Liver (tissue), 9 donors: ENCODE results near the gene CDH7. TPM values are rescaled to one million over a fixed set of nuclear protein-coding genes. Genes with fewer than 3 reads are reported as not detected.

Experiments used
- DNase-seq: peaks from one replicate; pipeline ENCODE4 v3.0.0-alpha.2; 2017; ENCODE audit warnings: low spot score
- H3K27ac ChIP-seq, 2 donors: one replicate each; pipeline ENCODE4 v1.7.0; 2013; ENCODE audit warnings: inconsistent platforms in 2 of 2, low read length in 2 of 2, control low read depth in 1 of 2, low read depth in 1 of 2, mild to moderate bottlenecking in 1 of 2
- H3K27me3 ChIP-seq, 4 donors: one replicate each; pipeline versions ENCODE4 v1.6.1 to v1.7.0; 2013; ENCODE audit warnings: low read length in 3 of 4, inconsistent platforms in 1 of 4, mild to moderate bottlenecking in 1 of 4, moderate library complexity in 1 of 4; ENCODE audit not compliant: control insufficient read depth in 4 of 4, insufficient read depth in 4 of 4
- H3K36me3 ChIP-seq, 4 donors: one replicate each; pipeline versions ENCODE4 v1.6.1 to v1.7.0; 2013; ENCODE audit warnings: low read length in 3 of 4, mild to moderate bottlenecking in 3 of 4, low read depth in 1 of 4, moderate library complexity in 1 of 4; ENCODE audit not compliant: control insufficient read depth in 4 of 4, insufficient read depth in 3 of 4
- H3K4me1 ChIP-seq, 4 donors: one replicate each; pipeline versions ENCODE4 v1.6.1 to v1.7.0; 2013; ENCODE audit warnings: low read length in 3 of 4, mild to moderate bottlenecking in 3 of 4, moderate library complexity in 1 of 4; ENCODE audit not compliant: control insufficient read depth in 4 of 4, insufficient read depth in 4 of 4
- H3K4me3 ChIP-seq, 3 donors: one replicate each; pipeline versions ENCODE4 v1.6.1 to v1.7.0; 2013; ENCODE audit warnings: low read length in 3 of 3, control low read depth in 1 of 3, low read depth in 1 of 3, mild to moderate bottlenecking in 1 of 3
- H3K9ac ChIP-seq, 2 donors: one replicate each; pipeline ENCODE4 v1.7.0; 2013; ENCODE audit warnings: low read length in 2 of 2, mild to moderate bottlenecking in 2 of 2, moderate library complexity in 2 of 2, control low read depth in 1 of 2, low read depth in 1 of 2
- H3K9me3 ChIP-seq, 4 donors: one replicate each; pipeline versions ENCODE4 v1.6.1 to v1.7.0; 2013; ENCODE audit warnings: low read length in 3 of 4; ENCODE audit not compliant: control insufficient read depth in 4 of 4
- EGR1 ChIP-seq, 2 donors: IDR thresholded peaks; 2 replicates each; pipeline ENCODE4 v1.6.1; 2016 to 2018; ENCODE audit warnings: antibody characterized with exemption in 2 of 2, low read depth in 2 of 2
- FOXA2 ChIP-seq: IDR thresholded peaks from 2 replicates; pipeline ENCODE4 v1.6.1; 2016; ENCODE audit warnings: antibody characterized with exemption
- GABPA ChIP-seq, 2 donors: IDR thresholded peaks in 1 of 2; conservative IDR thresholded peaks in 1 of 2; 2 replicates each; pipeline ENCODE4 v1.6.1; 2016; ENCODE audit warnings: antibody characterized with exemption in 2 of 2, mild to moderate bottlenecking in 1 of 2, moderate library complexity in 1 of 2
- HNF4A ChIP-seq, 2 donors: conservative IDR thresholded peaks; 2 replicates each; pipeline ENCODE4 v1.6.1; 2016; ENCODE audit warnings: antibody characterized with exemption in 2 of 2, mild to moderate bottlenecking in 2 of 2
- HNF4G ChIP-seq: IDR thresholded peaks from 2 replicates; pipeline ENCODE4 v1.6.1; 2016; ENCODE audit warnings: antibody characterized with exemption
- JUND ChIP-seq, 2 donors: IDR thresholded peaks; 2 replicates each; pipeline ENCODE4 v1.6.1; 2016; ENCODE audit warnings: antibody characterized with exemption in 2 of 2
- NR2F2 ChIP-seq: IDR thresholded peaks from 2 replicates; pipeline ENCODE4 v1.6.1; 2016; ENCODE audit warnings: antibody characterized with exemption
- RAD21 ChIP-seq, 2 donors: IDR thresholded peaks; 2 replicates each; pipeline ENCODE4 v1.6.1; 2016; ENCODE audit warnings: antibody characterized with exemption in 2 of 2, mild to moderate bottlenecking in 2 of 2
- RXRA ChIP-seq, 2 donors: IDR thresholded peaks; 2 replicates each; pipeline ENCODE4 v1.6.1; 2017 to 2018; ENCODE audit warnings: antibody characterized with exemption in 2 of 2, mild to moderate bottlenecking in 1 of 2
- SP1 ChIP-seq: IDR thresholded peaks from 2 replicates; pipeline ENCODE4 v1.6.1; 2018; ENCODE audit warnings: antibody characterized with exemption, mild to moderate bottlenecking
- TAF1 ChIP-seq: conservative IDR thresholded peaks from 2 replicates; pipeline ENCODE4 v1.6.1; 2016; ENCODE audit warnings: antibody characterized with exemption, mild to moderate bottlenecking
- YY1 ChIP-seq: IDR thresholded peaks from 2 replicates; pipeline ENCODE4 v1.6.1; 2016; ENCODE audit warnings: antibody characterized with exemption, mild to moderate bottlenecking
- WGBS: extraction: QIAGEN DNeasy Blood & Tissue Kit; methylation state at CpG from one replicate; pipeline ENCODE4 v1.1.7; 2013; 5-methylcytosine and 5-hydroxymethylcytosine counted together
- polyA plus RNA-seq, 2 donors: library from polyadenylated mRNA; stranded (reverse) in 1 of 2; unstranded in 1 of 2; fragments of 200-250 nt in 1 of 2; fragments of >200 nt in 1 of 2; fragmentation: Nextera tagmentation in 1 of 2; extraction: Ambion mirVana in 1 of 2; gene quantifications; one replicate each; pipeline versions ENCODE4 v1.2.1 to v1.2.3, GENCODE V29; 2013 to 2015
- total RNA-seq, 2 donors: library from RNA; depleted of rRNA; stranded (reverse); fragments of >200 nt; gene quantifications; one replicate each; pipeline ENCODE4 v1.2.3, GENCODE V29; 2014
- TF ChIP-seq, protein P1 (sequence below): IDR thresholded peaks from 2 replicates; pipeline ENCODE4 v1.6.1; 2016; ENCODE audit warnings: antibody characterized with exemption, mild to moderate bottlenecking
- TF ChIP-seq, protein P2 (sequence below): IDR thresholded peaks from 2 replicates; pipeline ENCODE4 v1.6.1; 2016; ENCODE audit warnings: antibody characterized with exemption
- TF ChIP-seq, protein P3 (sequence below): IDR thresholded peaks from 2 replicates; pipeline ENCODE4 v1.6.1; 2016; ENCODE audit warnings: antibody characterized with exemption
- TF ChIP-seq, protein P4 (sequence below): IDR thresholded peaks from 2 replicates; pipeline ENCODE4 v1.6.1; 2016; ENCODE audit warnings: antibody characterized with exemption
- TF ChIP-seq, protein P5 (sequence below): fragments of 150-350 bp; IDR thresholded peaks from 2 replicates; pipeline ENCODE4 v1.5.1; 2017; ENCODE audit warnings: improper control_type of control experiment, low read depth, low read length; ENCODE audit not compliant: missing input control
- donor health status: healthy.
- donor health status: healthy.
- donor health status: healthy.
- donor health status: healthy.
- donor health status: healthy.

The CDH7 gene
- total and polyA plus RNA-seq, 4 donors: under 0.01 TPM; not detected in 3

DNA sequence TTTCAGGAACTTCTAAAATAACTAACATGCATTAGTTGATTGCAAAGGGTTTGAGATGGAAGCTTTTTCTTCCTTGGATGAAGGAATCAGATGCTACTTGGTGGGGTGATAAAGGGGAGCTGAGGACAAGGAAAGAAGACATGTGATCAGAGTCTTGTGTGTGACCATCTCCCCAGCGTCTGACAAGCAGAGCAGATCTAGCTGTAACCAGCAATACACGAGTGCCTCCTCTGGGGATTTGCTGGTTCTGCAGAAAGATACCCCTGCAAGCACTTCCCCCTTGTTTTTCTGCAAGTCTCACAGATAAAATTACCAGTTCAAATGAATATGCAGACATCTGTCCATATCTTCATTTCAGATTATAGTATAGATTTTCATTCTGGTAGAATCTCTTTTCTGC, 2.7 kb downstream of the CDH7 start:
- no peaks in the 10 kb centered on the region for H3K9me3 ChIP-seq
- no peak overlapping the region for H3K4me3 ChIP-seq
- DNase-seq: no peak
- 2% methylated on average over 2 of the region's 2 CpGs for WGBS
- H3K27ac ChIP-seq: no peak overlapping the region
- TF ChIP-seq, protein P1, sequence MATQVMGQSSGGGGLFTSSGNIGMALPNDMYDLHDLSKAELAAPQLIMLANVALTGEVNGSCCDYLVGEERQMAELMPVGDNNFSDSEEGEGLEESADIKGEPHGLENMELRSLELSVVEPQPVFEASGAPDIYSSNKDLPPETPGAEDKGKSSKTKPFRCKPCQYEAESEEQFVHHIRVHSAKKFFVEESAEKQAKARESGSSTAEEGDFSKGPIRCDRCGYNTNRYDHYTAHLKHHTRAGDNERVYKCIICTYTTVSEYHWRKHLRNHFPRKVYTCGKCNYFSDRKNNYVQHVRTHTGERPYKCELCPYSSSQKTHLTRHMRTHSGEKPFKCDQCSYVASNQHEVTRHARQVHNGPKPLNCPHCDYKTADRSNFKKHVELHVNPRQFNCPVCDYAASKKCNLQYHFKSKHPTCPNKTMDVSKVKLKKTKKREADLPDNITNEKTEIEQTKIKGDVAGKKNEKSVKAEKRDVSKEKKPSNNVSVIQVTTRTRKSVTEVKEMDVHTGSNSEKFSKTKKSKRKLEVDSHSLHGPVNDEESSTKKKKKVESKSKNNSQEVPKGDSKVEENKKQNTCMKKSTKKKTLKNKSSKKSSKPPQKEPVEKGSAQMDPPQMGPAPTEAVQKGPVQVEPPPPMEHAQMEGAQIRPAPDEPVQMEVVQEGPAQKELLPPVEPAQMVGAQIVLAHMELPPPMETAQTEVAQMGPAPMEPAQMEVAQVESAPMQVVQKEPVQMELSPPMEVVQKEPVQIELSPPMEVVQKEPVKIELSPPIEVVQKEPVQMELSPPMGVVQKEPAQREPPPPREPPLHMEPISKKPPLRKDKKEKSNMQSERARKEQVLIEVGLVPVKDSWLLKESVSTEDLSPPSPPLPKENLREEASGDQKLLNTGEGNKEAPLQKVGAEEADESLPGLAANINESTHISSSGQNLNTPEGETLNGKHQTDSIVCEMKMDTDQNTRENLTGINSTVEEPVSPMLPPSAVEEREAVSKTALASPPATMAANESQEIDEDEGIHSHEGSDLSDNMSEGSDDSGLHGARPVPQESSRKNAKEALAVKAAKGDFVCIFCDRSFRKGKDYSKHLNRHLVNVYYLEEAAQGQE: no peak
- TF ChIP-seq FOXA2: no peak
- TF ChIP-seq GABPA (IDR thresholded peaks at IDR 0.05 in 1 of 2, conservative IDR thresholded peaks at IDR 0.05 in 1 of 2): no peak
- TF ChIP-seq, protein P2, sequence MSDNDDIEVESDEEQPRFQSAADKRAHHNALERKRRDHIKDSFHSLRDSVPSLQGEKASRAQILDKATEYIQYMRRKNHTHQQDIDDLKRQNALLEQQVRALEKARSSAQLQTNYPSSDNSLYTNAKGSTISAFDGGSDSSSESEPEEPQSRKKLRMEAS: no peak
- no peak for TF ChIP-seq EGR1 (IDR thresholded peaks at IDR 0.05; ENCODE audit: low read depth in 2 of 2)
- H3K27me3 ChIP-seq: peaks cover 0 to 5% (median 2%) of the 10 kb centered on the region in 4 donors
- H3K4me1 ChIP-seq: peaks cover 6 to 12% (median 10%) of the 10 kb centered on the region in 4 donors
- H3K36me3 ChIP-seq: no peaks in the 10 kb centered on the region
- no peak overlapping the region for H3K9ac ChIP-seq

DNA sequence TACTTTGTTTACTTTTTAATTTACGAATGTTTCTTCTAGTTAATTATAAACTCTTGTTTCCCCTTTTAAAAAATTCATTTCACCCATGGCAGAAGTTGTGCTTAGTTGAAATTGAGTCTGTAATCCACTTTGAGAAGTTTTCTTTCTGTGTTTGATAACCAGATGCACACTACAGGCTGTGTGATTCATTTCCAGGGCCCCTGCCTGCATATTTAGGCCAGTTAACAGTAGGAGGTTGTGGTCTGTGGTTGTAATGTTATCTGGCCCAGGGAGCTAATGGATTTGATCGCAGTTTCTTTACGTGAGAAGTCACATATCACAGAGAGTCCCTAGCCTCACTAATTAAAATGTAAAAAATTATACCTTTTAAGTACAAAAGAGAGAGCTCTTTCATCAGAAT, 3.3 kb downstream of the CDH7 start:
- no peak overlapping the region for H3K9ac ChIP-seq
- DNase-seq: no peak
- peaks cover 0 to 5% (median 2%) of the 10 kb centered on the region in 4 donors for H3K27me3 ChIP-seq
- TF ChIP-seq, protein P3, sequence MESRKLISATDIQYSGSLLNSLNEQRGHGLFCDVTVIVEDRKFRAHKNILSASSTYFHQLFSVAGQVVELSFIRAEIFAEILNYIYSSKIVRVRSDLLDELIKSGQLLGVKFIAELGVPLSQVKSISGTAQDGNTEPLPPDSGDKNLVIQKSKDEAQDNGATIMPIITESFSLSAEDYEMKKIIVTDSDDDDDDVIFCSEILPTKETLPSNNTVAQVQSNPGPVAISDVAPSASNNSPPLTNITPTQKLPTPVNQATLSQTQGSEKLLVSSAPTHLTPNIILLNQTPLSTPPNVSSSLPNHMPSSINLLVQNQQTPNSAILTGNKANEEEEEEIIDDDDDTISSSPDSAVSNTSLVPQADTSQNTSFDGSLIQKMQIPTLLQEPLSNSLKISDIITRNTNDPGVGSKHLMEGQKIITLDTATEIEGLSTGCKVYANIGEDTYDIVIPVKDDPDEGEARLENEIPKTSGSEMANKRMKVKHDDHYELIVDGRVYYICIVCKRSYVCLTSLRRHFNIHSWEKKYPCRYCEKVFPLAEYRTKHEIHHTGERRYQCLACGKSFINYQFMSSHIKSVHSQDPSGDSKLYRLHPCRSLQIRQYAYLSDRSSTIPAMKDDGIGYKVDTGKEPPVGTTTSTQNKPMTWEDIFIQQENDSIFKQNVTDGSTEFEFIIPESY: no peak
- no peak for TF ChIP-seq HNF4G
- no peak for TF ChIP-seq HNF4A (conservative IDR thresholded peaks at IDR 0.05)
- no peak for TF ChIP-seq YY1
- TF ChIP-seq, protein P4, sequence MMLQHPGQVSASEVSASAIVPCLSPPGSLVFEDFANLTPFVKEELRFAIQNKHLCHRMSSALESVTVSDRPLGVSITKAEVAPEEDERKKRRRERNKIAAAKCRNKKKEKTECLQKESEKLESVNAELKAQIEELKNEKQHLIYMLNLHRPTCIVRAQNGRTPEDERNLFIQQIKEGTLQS: no peak
- TF ChIP-seq SP1: no peak
- TF ChIP-seq RXRA (IDR thresholded peaks at IDR 0.05): no peak
- no peak for TF ChIP-seq EGR1 (IDR thresholded peaks at IDR 0.05; ENCODE audit: low read depth in 2 of 2)
- TF ChIP-seq, protein P1: no peak
- TF ChIP-seq, protein P2: no peak
- TF ChIP-seq, protein P5, sequence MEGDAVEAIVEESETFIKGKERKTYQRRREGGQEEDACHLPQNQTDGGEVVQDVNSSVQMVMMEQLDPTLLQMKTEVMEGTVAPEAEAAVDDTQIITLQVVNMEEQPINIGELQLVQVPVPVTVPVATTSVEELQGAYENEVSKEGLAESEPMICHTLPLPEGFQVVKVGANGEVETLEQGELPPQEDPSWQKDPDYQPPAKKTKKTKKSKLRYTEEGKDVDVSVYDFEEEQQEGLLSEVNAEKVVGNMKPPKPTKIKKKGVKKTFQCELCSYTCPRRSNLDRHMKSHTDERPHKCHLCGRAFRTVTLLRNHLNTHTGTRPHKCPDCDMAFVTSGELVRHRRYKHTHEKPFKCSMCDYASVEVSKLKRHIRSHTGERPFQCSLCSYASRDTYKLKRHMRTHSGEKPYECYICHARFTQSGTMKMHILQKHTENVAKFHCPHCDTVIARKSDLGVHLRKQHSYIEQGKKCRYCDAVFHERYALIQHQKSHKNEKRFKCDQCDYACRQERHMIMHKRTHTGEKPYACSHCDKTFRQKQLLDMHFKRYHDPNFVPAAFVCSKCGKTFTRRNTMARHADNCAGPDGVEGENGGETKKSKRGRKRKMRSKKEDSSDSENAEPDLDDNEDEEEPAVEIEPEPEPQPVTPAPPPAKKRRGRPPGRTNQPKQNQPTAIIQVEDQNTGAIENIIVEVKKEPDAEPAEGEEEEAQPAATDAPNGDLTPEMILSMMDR: no peak
- no peak for TF ChIP-seq GABPA (IDR thresholded peaks at IDR 0.05 in 1 of 2, conservative IDR thresholded peaks at IDR 0.05 in 1 of 2)
- no peak for TF ChIP-seq TAF1
- TF ChIP-seq JUND (IDR thresholded peaks at IDR 0.05): no peak
- no peak for TF ChIP-seq NR2F2
- no peak for TF ChIP-seq RAD21 (IDR thresholded peaks at IDR 0.05)
- no peak for TF ChIP-seq FOXA2
- 29% methylated on average over 3 of the region's 3 CpGs for WGBS
- peaks cover 6 to 12% (median 10%) of the 10 kb centered on the region in 4 donors for H3K4me1 ChIP-seq
- H3K27ac ChIP-seq: no peak overlapping the region
- H3K36me3 ChIP-seq: no peaks in the 10 kb centered on the region
- H3K4me3 ChIP-seq: no peak overlapping the region
- no peaks in the 10 kb centered on the region for H3K9me3 ChIP-seq
